T47D (cell line): ENCODE results near the gene CDK6.

Source experiments
- DNase-seq, 2 experiments: peaks; one replicate each; pipeline versions ENCODE4 v3.0.0 to v3.0.0-alpha.2; 2011 to 2012; ENCODE audit warnings: low read depth in 1 of 2, low spot score in 1 of 2
- JUND ChIP-seq: IDR thresholded peaks from 2 replicates; pipeline ENCODE4 v1.6.1; 2012; ENCODE audit warnings: low read depth
- in situ Hi-C: cut with HindIII; loops from 2 replicates; pipeline ENCODE4 v1.10.0; 2016; ENCODE audit warnings: low sequenced_read_pairs, low pct_unique_long_range_greater_than_20kb

The CDK6 gene

DNA sequence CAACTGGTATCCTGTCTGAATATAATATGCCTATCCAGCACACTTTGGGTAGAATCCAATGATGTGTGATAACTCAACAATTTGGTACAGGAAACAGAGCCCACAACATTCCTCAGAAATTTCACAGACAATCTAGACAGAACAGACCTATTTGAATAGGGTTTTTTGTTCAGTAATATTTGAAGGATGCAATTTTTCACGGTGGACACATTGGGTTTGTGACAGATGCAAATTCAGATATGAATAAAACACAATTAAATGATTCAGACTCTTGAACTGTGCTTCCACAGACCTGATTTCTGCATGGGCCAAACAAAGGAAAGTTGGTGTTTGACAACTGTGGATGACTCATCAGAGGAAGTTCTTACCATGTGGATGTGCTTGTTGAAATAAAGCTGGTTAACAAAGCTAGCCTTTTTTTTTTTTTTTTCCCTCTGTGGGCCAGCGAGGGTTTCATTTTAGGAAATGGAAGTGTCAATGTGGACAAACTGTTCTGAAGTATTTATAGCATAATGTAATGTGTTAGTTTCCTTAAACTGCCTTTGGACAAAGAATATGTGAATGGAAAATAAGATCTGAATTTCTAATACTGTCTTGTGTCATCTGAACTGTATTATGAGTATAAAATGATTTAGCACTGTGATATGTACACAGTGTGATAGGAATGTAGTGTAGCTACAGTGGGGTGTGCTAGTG, 203.0 kb downstream of the CDK6 start:
- in situ Hi-C loops = no loop called here
- peak in 1 of 2 experiments; percentile 22 for DNase-seq
- TF ChIP-seq JUND = no peak

DNA sequence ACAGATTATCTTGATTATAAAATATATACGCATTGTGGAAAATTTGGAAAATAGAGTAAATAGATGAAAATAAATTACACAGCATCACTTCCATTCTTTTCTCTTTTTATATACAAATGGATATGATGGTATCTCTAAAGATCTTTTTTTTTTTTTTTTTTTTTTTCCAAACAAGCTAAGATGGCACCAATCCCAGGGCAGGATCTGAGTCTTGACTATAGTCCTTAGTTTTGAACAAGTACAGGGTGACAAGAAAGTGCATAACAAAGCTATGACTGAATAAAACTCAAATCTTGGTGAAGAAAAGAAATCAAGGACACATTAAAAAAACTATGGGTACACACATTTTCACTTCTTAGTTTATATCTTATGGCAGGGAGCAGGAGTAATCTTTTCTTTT, 203.6 kb downstream of the CDK6 start:
- no peak for TF ChIP-seq JUND
- in situ Hi-C loops = no loop called here
- no peak for DNase-seq

DNA sequence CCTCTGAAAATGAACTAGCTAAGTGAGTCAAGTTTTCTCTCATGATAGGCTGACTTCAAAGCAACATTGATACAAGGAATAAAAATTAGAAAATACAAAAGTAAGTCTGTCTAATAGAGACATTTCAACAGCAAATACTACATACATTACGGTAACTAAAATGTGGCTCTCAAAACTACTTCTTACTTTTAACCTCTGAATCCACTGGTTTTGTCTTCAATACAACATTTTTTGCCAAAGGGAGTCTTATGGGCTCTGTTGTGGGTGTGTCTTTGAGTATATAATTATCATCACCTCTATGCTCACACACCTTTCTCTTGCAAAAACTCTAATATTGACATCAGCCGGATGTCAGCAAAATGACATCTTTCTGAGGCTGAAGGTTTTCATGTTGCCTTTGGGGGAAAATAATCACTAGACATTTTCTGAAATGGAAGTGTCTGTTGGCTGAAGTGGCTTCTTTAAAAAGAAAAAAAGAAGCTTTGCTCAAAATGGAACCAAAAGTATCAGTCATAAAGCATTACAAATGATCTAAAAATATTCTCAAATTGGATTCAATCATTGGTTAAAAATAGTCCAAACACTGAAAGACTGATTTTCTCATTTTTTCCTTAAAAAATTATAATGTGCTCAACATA, 204.4 kb downstream of the CDK6 start:
- in situ Hi-C loops = no loop called here
- no peak for TF ChIP-seq JUND
- DNase-seq = no peak

DNA sequence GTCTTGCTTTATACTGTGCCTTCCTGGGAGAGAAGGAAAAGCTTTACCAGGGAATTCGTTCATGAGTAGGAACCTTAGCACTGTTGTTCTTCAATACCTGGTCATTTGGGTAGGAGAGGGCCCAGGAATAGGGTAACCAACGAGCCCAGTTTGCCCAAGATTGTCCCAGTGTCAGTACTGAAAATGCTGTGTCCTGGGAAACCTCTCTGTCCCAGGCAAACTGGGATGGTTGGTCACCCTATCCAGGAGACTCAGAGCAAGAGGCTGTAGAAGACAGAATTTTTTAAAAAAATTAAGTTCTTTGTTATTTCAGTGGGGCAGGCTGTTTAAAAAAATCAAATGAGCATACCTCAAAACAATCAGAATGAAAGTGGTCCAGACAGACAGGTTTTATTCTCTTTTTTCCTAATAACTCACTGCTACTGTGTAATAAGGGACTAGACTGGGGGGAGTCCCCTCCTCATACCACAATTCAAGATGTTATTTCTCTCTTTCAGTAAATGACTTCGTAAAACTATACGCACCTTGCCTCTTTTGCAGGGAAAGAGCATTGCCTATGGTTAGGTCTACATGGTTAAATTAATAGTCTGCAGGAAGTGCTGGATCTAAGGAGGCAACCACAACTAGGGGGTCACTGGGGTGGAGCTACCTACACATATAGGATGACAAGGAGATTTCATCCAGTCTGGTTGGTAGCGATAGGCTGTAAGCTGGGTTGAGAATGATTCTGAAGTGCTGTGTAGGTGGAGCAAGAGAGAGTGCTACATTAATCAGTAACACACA, 205.1 kb downstream of the CDK6 start:
- in situ Hi-C loops = no loop called here
- no peak for DNase-seq
- no peak for TF ChIP-seq JUND

DNA sequence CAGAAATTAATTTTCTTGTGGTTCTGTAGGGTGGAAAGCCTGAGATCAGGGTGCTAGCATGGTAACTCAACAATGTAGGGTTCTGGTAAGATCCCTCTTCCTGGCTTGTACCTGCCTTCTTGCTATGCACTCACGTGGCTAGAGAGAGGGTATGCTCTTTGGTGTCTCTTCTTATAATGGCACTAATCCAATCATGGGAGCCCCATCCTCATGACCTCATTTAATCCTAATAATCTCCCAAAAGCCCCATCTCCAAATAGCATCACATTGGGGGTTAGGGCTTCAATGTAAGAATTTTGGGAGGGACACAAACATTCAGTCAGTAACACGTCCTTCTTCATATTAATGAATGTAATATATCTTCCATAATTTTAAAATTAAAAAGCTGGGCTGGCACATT, 206.6 kb downstream of the CDK6 start:
- in situ Hi-C loops = no loop called here

DNA sequence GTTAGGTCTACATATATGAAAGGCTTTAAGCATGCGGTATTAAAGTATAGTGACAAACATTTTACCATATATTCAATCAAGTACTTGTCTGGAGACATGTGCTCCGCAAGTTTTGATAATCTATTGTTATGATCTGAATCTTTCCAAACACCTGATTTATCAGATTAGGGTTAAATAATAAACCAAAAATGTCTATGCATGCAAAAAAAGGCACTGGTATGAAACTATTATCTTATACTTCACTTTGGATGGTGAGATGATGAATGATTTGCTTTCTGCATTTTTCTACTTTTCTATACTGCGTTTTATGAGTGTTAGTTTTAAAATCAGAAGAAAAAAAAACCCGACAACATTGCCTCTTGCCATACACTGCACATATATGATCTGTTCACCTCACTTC, 208.4 kb downstream of the CDK6 start:
- no peak for TF ChIP-seq JUND
- in situ Hi-C loops = no loop called here
- DNase-seq = no peak

More for the DNA sequence above, 206.6 kb downstream of the CDK6 start:
- no peak for TF ChIP-seq JUND
- no peak for DNase-seq

DNA sequence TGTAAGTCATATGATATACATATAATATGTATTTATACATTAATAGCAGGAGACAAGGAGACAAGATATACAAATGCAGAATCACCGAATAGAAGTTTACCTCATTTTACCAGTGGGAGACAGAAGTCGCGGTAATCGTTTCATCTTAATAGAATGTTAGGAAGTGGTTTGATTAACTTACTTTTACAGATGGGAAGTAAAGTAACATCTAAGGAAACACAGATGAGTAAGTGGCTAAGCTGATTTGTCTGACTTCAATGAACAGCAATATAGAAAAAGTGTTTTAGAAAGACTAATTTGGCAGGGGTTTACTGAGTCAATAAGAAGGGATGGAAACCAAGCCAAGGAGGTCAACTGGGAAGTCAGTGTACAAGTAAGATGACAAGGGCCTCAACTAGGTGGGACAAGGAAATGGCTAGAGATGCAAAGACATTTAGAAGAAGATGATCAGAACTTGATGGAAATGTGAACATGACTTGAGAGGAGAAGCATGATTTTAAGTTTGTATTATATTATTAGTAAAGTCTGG, 210.0 kb downstream of the CDK6 start:
- TF ChIP-seq JUND = no peak
- in situ Hi-C loops = no loop called here
- DNase-seq = no peak

DNA sequence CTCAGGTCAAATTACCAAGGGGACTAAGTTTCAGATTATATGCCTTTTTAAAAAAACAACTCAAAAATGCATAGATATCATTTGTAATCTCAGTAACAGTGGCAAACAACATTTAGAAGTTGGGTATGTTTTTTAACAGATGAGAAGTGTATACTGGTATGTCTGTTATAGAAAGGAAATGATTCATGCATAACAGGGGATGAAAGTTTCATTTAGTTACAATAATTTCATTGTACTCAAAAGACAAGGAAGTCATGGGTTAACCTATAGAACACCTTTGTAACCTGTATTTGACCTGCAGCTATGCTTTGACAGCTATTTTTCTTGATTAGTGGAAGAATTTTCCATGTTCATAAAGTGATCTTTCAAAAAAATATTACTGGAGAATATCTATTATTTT, 210.8 kb downstream of the CDK6 start:
- no peak for DNase-seq
- TF ChIP-seq JUND = no peak

DNA sequence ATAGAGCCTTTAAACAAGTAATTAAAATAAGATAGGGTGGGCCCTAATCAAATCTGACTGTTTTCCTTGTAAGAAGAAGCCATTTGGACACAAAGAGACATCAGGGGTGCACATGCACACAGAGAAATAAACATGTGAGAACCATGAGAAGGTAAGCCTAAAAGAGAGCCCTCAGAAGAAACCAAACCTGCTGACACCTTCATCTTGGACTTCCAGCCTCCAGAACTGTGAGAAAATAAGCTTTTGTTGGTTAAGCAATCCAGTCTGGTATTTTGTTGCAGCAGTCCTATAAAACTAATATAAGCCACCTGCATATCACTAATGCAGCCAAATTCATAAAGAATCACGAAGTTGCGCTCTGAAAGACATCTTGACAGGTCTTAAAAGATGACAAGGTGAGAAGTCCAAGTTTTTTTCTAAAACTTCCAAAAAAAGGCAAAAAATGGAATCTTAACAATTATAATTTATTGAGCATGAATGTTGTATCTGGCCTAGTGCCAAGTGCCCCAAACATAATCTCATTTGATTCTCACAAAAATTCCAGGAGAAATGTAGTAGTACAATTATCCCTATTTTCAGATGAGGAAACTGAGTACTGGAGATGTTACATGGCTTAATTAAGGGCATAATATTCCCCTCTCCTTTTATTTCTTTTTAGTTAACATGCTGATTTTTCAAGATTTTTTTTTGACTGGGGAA, 211.9 kb downstream of the CDK6 start:
- TF ChIP-seq JUND = no peak
- DNase-seq = no peak
- in situ Hi-C loops = no loop called here

More for the DNA sequence above, 210.8 kb downstream of the CDK6 start:
- in situ Hi-C loops = no loop called here

DNA sequence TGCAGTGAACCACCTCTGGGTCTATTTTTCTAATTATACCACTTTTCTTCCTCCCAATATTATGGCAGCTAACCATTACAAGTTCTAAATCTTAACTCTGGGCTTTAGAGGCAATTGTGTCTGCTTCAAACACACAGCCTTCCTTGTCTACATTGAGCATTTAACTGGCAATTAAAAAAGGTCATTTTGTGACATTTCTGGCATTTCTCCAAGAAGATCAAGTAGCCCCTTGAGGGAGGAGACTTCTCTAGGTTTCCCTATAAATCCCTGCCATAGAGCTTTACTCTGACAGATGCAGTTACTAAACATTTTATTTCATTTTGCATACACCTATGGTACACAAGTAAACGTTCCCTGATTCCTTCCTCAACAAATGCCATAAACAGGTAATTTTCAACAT, 212.8 kb downstream of the CDK6 start:
- TF ChIP-seq JUND = no peak
- in situ Hi-C loops = no loop called here
- no peak for DNase-seq

DNA sequence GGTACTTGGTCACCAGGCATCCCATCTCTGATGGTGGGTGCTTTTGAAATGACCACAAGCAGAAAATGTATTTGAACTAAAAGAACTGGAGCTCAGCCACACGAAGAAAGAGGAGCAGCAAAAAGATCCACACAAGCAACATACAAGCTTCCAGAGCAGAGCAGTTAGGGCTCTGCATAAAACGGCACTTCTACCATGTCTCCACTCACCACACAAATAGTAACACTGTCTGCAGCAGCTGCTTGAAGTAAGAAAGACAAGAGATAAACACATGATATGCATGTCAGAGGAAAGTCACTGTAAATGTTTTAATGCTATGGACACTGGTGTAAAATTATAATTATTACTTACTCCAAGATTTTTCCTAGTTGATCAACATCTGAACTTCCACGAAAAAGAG, 213.7 kb downstream of the CDK6 start:
- no peak for DNase-seq
- in situ Hi-C loops = no loop called here
- no peak for TF ChIP-seq JUND

DNA sequence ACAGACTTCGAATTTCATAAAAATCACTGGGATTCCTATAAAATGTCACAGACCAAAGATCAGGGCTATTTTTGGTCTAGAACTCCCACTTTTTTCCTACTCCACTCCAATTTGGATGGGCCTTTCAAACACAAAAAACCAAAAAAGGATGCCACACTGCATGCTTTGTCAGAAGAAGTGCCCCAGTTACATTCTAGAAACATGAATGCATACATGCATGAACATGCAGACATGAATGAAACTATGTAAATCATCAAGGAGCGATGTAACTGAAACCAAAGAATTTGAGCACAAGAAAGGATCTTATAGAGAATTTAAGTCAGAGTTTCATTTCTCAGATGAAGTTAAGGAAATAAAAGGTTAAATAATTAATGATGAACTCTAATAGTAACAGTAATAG, 214.3 kb downstream of the CDK6 start:
- no peak for TF ChIP-seq JUND
- no peak for DNase-seq
- in situ Hi-C loops = no loop called here
